PC-9 (cell line): ENCODE results near the gene FAM53C. TPM values are rescaled to one million over a fixed set of nuclear protein-coding genes. Genes with fewer than 3 reads are reported as not detected.

ENCODE experiments used
- BruUV-seq: library from RNA; stranded (reverse); fragments of 400-500 nt; replicated peaks from 2 replicates; lab custom pipeline; 2021; lab: Mats Ljungman, UMichigan
- CTCF ChIA-PET: fragments of 300-600 bp; sonication (Branson Sonifier 250); formaldehyde crosslinking; loops from one replicate; lab custom pipeline; 2022; ENCODE audit warnings: antibody characterized with exemption; lab: Charles Lee
- POLR2A ChIA-PET: fragments of 300-600 bp; sonication (Branson Sonifier 250); formaldehyde crosslinking; loops from one replicate; lab custom pipeline; 2022; ENCODE audit warnings: antibody characterized with exemption; ENCODE audit not compliant: unreplicated experiment; lab: Charles Lee
- DNase-seq, 2 experiments: peaks; one replicate each; pipeline versions ENCODE4 v3.0.0 to v3.0.0-alpha.2; 2015 to 2022; ENCODE audit warnings: mixed read lengths in 1 of 2
- H2AFZ ChIP-seq: fragments of 200-600 bp; sonication (generic); 2 replicates; pipeline ENCODE4 v1.8.1; 2017; ENCODE audit warnings: antibody characterized with exemption
- H3F3A ChIP-seq: fragments of 200-600 bp; sonication (generic); 2 replicates; pipeline ENCODE4 v1.8.1; 2017; ENCODE audit warnings: antibody characterized with exemption, mild to moderate bottlenecking, low read depth; ENCODE audit not compliant: insufficient read depth
- H3K27ac ChIP-seq: fragments of 200-600 bp; sonication (generic); 2 replicates; pipeline ENCODE4 v1.6.1; 2016; ENCODE audit warnings: mixed run types
- H3K27me3 ChIP-seq: fragments of 200-600 bp; sonication (generic); 2 replicates; pipeline ENCODE4 v1.6.1; 2016; ENCODE audit warnings: low read depth, mixed run types; ENCODE audit not compliant: insufficient read depth
- H3K36me3 ChIP-seq: fragments of 200-600 bp; sonication (generic); 2 replicates; pipeline ENCODE4 v1.6.1; 2016; ENCODE audit warnings: low read depth, mixed run types
- H3K4me1 ChIP-seq: fragments of 200-600 bp; sonication (generic); replicated peaks from 2 replicates; pipeline ENCODE4 v1.6.1; 2016; ENCODE audit warnings: mixed run types; ENCODE audit not compliant: insufficient read depth
- H3K4me2 ChIP-seq: fragments of 200-600 bp; sonication (generic); 2 replicates; pipeline ENCODE4 v1.6.1; 2017; ENCODE audit warnings: mixed run types
- H3K4me3 ChIP-seq: fragments of 200-600 bp; sonication (generic); 2 replicates; pipeline ENCODE4 v1.6.1; 2016; ENCODE audit warnings: mixed run types
- H3K79me2 ChIP-seq: fragments of 200-600 bp; sonication (generic); 2 replicates; pipeline ENCODE4 v1.6.1; 2017; ENCODE audit warnings: low read depth, mixed run types
- H3K9me2 ChIP-seq: fragments of 200-600 bp; sonication (generic); 2 replicates; pipeline ENCODE4 v1.8.1; 2017; ENCODE audit warnings: mild to moderate bottlenecking; ENCODE audit not compliant: insufficient read depth
- H3K9me3 ChIP-seq: fragments of 200-600 bp; sonication (generic); 2 replicates; pipeline ENCODE4 v1.8.1; 2016; ENCODE audit warnings: low read depth; ENCODE audit not compliant: insufficient read depth
- H4K20me1 ChIP-seq: fragments of 200-600 bp; sonication (generic); 2 replicates; pipeline ENCODE4 v1.8.1; 2017; ENCODE audit not compliant: insufficient read depth
- EZH2 ChIP-seq: fragments of 200-600 bp; sonication (generic); IDR thresholded peaks from 2 replicates; pipeline ENCODE4 v1.8.0; 2017; ENCODE audit warnings: antibody characterized with exemption, low read depth
- intact Hi-C: fragments of 100-400 bp; cut with micrococcal nuclease; formaldehyde crosslinking; loops from one replicate; pipeline ENCODE4 v1.10.0; 2022; ENCODE audit not compliant: unreplicated experiment
- total RNA-seq: library from RNA; stranded (reverse); gene quantifications from 2 replicates; pipeline ENCODE4 v1.2.3, GENCODE V29; 2021
- TF ChIP-seq, protein P1 (sequence below): fragments of 200-600 bp; sonication (generic); conservative IDR thresholded peaks from 2 replicates; pipeline ENCODE4 v1.6.1; 2017; ENCODE audit warnings: mixed run types, antibody characterized with exemption, mild to moderate bottlenecking, moderate library complexity

Gene FAM53C
- total RNA-seq, 1 experiment from 2014 or later: 65.1 TPM

DNA sequence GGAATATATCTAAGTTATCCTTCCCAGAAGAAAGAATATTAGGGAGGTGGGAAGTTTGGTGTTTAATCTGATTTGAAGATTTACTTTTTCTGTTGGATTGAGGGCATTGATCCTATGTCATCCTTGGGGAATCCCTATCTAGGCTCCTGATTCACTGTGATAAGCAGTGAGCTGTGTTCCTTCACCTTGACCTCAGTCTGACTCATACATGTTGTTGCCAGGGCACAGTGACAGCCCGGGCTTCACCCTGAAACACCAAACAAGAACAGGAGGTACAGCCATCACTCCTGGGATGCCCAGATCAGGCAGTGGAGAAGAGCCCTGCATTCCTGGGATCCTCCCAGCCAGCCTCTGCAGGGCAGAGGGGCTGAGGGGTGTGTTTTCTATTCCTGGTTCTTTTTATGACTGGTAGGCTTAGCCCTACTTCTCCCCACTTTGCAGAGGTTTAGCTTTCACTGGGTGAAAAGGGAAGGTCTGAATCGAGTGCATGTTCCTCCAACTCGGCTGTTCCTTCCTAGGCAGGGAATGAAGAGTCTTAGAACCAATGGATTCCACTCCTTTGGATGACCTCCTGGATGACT is 3.1 kb upstream of the FAM53C start:
- DNase-seq: peak in 1 of 2 experiments; percentile 36
- CTCF ChIA-PET: no interaction called here
- POLR2A ChIA-PET: no interaction called here

DNA sequence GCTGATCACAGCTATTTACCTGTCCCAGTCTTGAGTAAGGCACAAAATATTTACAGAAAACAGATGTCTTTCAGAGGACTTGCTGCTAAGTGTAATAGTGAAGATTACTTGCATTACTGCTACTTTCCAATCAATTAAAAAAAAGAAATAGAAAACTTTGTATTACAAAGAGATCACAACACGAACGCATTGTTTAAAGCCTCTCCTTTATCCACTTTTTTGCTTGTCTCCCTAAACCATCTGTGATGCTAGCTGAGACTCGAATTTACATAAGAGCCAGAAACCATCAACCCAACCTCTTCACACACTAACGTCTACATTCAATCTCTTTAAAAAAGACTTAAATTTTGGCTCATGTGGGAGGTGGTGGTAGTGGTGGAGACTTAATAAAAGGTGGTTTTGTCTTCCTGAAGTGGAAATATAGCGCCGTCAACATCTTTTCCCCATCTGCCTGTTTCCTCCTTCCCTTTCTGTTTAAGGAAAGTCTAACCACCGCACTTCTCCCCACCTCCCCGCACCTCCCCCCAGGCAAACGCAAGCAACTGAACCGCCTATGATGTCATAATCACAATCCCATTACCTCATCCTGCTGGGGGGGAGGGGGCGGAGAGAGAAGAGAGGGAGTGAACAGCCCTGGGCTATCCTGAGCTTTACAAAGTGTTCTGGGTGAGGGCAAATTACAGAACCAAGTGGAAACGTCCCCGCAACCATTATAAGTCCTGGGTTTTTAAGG is 948 bp upstream of the FAM53C start:
- ChIA-PET CTCF (interaction anchor here (0.6 to 1.1 kb wide), 3 partner anchors 13 to 16 kb away, joined by 3 to 6 read pairs (median 3); partner anchors contain the start of gene KDM3B), POLR2A (interaction anchor here (0.6 to 0.7 kb wide), 4 partner anchors 11 to 1067 kb away, joined by 3 to 24 read pairs (median 4); partner anchors contain the start of gene SPATA24)
- H3K4me2 ChIP-seq: peak overlapping the region; percentile 78
- peak overlapping the region; percentile 88 for H2AFZ ChIP-seq
- 0 out of 2 replicates have a peak, but pooled peaks cover 2% of the 10 kb centered on the region for H3F3A ChIP-seq
- H3K79me2 ChIP-seq: peaks cover 38% of the 10 kb centered on the region
- H3K9me3 ChIP-seq: no peaks in the 10 kb centered on the region
- H3K9me2 ChIP-seq: no peaks in the 10 kb centered on the region
- intact Hi-C loops: no loop called here
- TF ChIP-seq, protein P1, sequence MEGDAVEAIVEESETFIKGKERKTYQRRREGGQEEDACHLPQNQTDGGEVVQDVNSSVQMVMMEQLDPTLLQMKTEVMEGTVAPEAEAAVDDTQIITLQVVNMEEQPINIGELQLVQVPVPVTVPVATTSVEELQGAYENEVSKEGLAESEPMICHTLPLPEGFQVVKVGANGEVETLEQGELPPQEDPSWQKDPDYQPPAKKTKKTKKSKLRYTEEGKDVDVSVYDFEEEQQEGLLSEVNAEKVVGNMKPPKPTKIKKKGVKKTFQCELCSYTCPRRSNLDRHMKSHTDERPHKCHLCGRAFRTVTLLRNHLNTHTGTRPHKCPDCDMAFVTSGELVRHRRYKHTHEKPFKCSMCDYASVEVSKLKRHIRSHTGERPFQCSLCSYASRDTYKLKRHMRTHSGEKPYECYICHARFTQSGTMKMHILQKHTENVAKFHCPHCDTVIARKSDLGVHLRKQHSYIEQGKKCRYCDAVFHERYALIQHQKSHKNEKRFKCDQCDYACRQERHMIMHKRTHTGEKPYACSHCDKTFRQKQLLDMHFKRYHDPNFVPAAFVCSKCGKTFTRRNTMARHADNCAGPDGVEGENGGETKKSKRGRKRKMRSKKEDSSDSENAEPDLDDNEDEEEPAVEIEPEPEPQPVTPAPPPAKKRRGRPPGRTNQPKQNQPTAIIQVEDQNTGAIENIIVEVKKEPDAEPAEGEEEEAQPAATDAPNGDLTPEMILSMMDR: no peak
- no peak for TF ChIP-seq EZH2
- BruUV-seq: TSS peak; percentile 88
- H3K36me3 ChIP-seq: peaks cover 19% of the 10 kb centered on the region
- H3K4me1 ChIP-seq: peaks cover 13% of the 10 kb centered on the region
- peak overlapping the region; percentile 90 for H3K27ac ChIP-seq
- no peaks in the 10 kb centered on the region; the same call in 1 of the 2 replicates for H4K20me1 ChIP-seq
- peak overlapping the region; percentile 60 for H3K4me3 ChIP-seq
- no peaks in the 10 kb centered on the region for H3K27me3 ChIP-seq
- peak in 1 of 2 experiments; percentile 55 for DNase-seq

More for the DNA sequence above, 3.1 kb upstream of the FAM53C start:
- Histone ChIP-seq H2AFZ (no peak overlapping the region), H3K4me3 (no peak overlapping the region), H3K27me3 (no peaks in the 10 kb centered on the region), H3K9me3 (no peaks in the 10 kb centered on the region), H3K79me2 (peaks cover 17% of the 10 kb centered on the region), H3F3A (peaks cover 10% of the 10 kb centered on the region; the same call in 1 of the 2 replicates), H3K4me1 (peaks cover 23% of the 10 kb centered on the region), H3K9me2 (no peaks in the 10 kb centered on the region), H3K27ac (no peak overlapping the region), H3K4me2 (no peak overlapping the region), H3K36me3 (0 out of 2 replicates have a peak, but pooled peaks cover 4% of the 10 kb centered on the region), H4K20me1 (no peaks in the 10 kb centered on the region; the same call in 1 of the 2 replicates)
- BruUV-seq: no TSS peak
- TF ChIP-seq EZH2: no peak
- TF ChIP-seq, protein P1: no peak
- intact Hi-C loops: no loop called here

DNA sequence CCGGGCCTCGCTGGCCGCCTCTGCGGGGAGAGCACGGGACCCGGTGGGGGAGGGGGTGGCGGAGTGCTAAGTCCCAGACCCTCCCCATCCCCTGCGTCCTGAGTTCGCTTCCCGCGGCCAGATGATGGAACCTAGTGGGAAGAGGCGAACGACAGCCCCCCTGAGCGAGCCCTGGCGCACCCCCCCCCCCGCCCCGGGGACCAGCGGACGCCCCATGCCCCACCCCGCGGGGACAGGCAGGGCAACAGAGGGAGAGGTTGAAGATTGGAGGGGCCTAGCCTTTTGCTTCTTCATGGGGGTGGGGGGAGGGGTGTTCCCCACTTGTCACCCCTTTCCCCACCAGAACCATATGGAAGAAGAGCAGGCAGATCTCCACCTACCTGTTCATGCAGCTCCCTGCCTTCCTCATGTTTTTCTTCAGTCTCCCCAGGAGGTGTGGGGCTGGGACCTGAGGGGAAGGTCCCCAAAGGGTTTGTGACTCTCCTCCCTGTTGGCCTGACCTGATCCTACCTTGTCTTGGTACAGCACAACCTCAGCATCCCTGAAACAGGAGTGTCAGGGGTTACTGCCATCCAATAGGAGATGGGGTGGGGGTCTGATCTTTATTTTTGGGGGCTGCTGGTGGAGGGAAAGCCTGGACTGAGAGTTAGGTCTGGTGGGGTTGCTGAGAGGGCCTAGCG is 485 bp downstream of the FAM53C start:
- H3K27ac ChIP-seq: no peak overlapping the region
- peaks cover 43% of the 10 kb centered on the region for H3K79me2 ChIP-seq
- intact Hi-C loops: loop anchor here (1.0 kb wide), 1 partner anchor 15 kb away; no protein-coding TSS in a partner anchor
- peaks cover 9% of the 10 kb centered on the region for H3K4me1 ChIP-seq
- TF ChIP-seq, protein P1: no peak
- no peak for TF ChIP-seq EZH2
- peaks cover 19% of the 10 kb centered on the region for H3K36me3 ChIP-seq
- CTCF ChIA-PET: interaction anchor here (0.7 to 1.3 kb wide), 3 partner anchors 13 to 68 kb away, joined by 6 to 7 read pairs (median 6); partner anchors contain the start of gene KDM3B
- peaks cover 2% of the 10 kb centered on the region for H4K20me1 ChIP-seq
- no peak for DNase-seq
- H3K9me3 ChIP-seq: no peaks in the 10 kb centered on the region
- no peaks in the 10 kb centered on the region for H3K9me2 ChIP-seq
- H2AFZ ChIP-seq: no peak overlapping the region
- H3K4me3 ChIP-seq: peak overlapping the region; percentile 60
- peak overlapping the region; percentile 78 for H3K4me2 ChIP-seq
- no peaks in the 10 kb centered on the region for H3K27me3 ChIP-seq
- 0 out of 2 replicates have a peak, but pooled peaks cover 2% of the 10 kb centered on the region for H3F3A ChIP-seq
- POLR2A ChIA-PET: interaction anchor here (0.5 to 1.0 kb wide), 6 partner anchors 9 to 1603 kb away, joined by 3 to 14 read pairs (median 6); partner anchors contain the start of gene KDM3B
- BruUV-seq: no TSS peak
